ENCODE data around the gene AKT2. TPM values are rescaled to one million over a fixed set of nuclear protein-coding genes. Genes with fewer than 3 reads are reported as not detected.

AKT2 gene
- total and polyA plus RNA-seq, 9 donors = 120 to 223 (median 175) TPM

DNA sequence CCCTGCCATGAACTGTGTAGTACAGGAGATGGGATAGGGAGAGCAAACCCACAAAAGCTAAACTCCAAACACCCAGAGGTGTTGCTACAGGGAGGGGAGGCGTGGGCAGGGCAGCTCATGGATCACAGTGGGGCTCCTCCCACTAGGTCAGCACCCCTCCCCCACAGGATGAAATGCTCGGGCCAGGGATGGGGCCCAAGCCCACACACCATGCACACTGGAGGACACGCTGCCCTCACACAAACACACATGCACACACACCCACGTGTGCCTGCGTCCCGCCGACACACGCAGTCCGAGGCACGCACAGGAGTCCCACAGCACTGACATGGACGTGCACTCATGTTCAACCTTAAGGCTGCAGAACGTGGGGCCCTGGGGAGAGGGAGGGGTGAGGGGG is 52.7 kb downstream of the AKT2 start:
- Histone ChIP-seq H3K27me3 (ENCODE audit: control insufficient read depth, insufficient read depth, low read length) (peaks cover 3% of the 10 kb centered on the region), H3K36me3 (ENCODE audit: control insufficient read depth, insufficient read depth, low read length) (peaks cover 45% of the 10 kb centered on the region), H3K27ac (ENCODE audit: low read length) (no peak overlapping the region), H3K9me3 (replicated peaks; ENCODE audit: control insufficient read depth, low read depth, low read length) (no peaks in the 10 kb centered on the region), H3K4me1 (ENCODE audit: control insufficient read depth, insufficient read depth, low read length) (peaks cover 13% of the 10 kb centered on the region), H3K4me3 (ENCODE audit: low read length) (no peak overlapping the region)
- DNase-seq = no peak
- WGBS (ENCODE audit: insufficient coverage) = 45% methylated on average over 2 of the region's 12 CpGs

DNA sequence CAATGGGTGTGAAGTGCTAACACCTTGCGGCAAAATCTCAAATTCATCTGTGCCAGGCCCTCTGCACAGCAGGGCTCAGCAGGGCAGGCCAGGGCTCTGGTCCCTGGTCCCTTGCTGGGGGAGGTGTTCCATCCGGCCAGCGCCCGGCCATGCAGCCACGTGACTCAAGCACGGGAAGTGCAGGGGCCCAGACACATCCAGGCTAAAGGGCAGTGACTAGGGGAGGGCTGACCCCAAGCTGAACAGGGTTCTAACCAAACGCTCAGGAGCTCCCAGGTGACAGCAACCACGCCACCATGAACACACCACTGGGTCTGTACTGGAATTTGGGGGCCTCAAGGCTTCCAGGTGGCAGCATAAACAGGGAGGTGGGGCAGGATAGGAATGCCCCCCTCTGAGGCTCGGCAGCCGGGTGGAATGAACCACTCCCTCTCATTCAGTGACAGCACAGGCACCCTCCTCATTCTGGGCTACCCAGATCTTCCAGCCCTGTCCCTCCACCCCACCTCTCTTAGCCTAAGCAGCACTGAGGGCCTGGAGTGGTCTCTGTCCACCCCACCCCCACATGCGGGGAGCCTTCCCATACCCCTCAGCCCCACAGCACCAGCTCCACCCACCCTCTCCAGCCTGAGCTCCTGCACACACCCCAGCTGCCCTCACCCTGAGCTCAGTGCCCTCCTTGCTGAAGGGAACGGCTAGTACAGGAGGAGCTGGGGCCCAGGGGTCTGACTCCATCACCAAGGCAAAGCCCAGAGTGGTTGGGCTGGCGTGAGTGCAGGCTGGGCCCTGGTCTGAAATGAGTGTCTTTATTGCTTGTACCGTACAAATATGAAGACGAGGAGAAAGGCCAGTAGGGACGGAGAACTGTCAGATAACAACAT is 53.4 kb downstream of the AKT2 start:
- Histone ChIP-seq H3K27me3 (ENCODE audit: control insufficient read depth, insufficient read depth, low read length) (peaks cover 10% of the 10 kb centered on the region), H3K4me1 (ENCODE audit: control insufficient read depth, insufficient read depth, low read length) (peaks cover 13% of the 10 kb centered on the region), H3K9me3 (replicated peaks; ENCODE audit: control insufficient read depth, low read depth, low read length) (no peaks in the 10 kb centered on the region), H3K36me3 (ENCODE audit: control insufficient read depth, insufficient read depth, low read length) (peaks cover 39% of the 10 kb centered on the region), H3K27ac (ENCODE audit: low read length) (no peak overlapping the region), H3K4me3 (ENCODE audit: low read length) (no peak overlapping the region)
- WGBS (ENCODE audit: insufficient coverage) = 38% methylated on average over 7 of the region's 16 CpGs
- no peak for DNase-seq

DNA sequence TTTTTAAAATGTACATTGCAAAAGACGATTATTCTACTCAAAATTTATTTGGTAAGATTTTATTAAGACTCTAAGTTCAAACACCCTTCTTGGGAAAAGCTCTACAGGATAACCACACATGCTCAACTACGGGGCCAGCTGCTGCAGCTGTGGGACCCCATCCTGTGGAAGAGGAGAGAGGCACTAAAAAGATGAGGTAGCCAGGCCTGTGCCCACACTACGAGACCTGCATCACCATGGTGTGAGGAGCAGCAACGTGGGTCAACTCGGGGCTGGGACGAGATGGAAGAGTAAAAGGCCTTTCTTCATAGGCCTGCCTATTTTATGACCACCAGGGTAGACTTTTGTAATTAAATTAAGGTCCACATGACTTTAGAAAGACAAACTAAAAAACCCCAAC is 54.1 kb downstream of the AKT2 start:
- Histone ChIP-seq H3K27ac (ENCODE audit: low read length) (no peak overlapping the region), H3K4me3 (ENCODE audit: low read length) (no peak overlapping the region), H3K9me3 (replicated peaks; ENCODE audit: control insufficient read depth, low read depth, low read length) (no peaks in the 10 kb centered on the region), H3K4me1 (ENCODE audit: control insufficient read depth, insufficient read depth, low read length) (peaks cover 20% of the 10 kb centered on the region), H3K36me3 (ENCODE audit: control insufficient read depth, insufficient read depth, low read length) (peaks cover 32% of the 10 kb centered on the region), H3K27me3 (ENCODE audit: control insufficient read depth, insufficient read depth, low read length) (peaks cover 17% of the 10 kb centered on the region)
- DNase-seq = no peak
- WGBS (ENCODE audit: insufficient coverage) = 100% methylated on average over 1 of the region's 6 CpGs

DNA sequence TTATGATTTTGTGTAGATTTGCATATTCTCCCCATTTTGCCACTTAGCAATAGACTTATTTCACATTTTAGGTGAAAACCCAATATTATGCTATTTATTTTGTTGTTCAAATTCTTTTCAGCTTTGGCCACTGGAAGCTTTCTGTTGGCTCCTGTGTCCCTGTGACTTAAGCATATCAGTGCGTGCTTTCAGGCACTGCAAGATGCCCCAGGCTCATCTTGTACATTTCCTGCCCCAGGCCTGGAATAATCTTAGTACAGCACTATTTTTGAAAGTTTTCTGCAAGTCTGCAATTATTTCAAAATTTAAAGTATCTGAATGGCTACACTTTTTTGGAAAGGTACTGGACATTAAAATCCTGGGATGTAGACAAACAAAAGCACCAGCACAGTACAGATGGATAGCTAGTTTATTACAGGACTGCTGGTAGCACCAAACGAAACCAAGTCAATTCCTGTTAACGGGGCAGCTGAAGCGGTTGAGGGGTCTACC is 55.2 kb downstream of the AKT2 start:
- H3K4me1 ChIP-seq (ENCODE audit: control insufficient read depth, insufficient read depth, low read length) = peaks cover 28% of the 10 kb centered on the region
- H3K27me3 ChIP-seq (ENCODE audit: control insufficient read depth, insufficient read depth, low read length) = peaks cover 28% of the 10 kb centered on the region
- no peak overlapping the region for H3K27ac ChIP-seq (ENCODE audit: low read length)
- no peaks in the 10 kb centered on the region for H3K9me3 ChIP-seq (replicated peaks; ENCODE audit: control insufficient read depth, low read depth, low read length)
- 38% methylated on average over 2 of the region's 4 CpGs for WGBS (ENCODE audit: insufficient coverage)
- H3K36me3 ChIP-seq (ENCODE audit: control insufficient read depth, insufficient read depth, low read length) = peaks cover 22% of the 10 kb centered on the region
- DNase-seq = no peak
- H3K4me3 ChIP-seq (ENCODE audit: low read length) = no peak overlapping the region

DNA sequence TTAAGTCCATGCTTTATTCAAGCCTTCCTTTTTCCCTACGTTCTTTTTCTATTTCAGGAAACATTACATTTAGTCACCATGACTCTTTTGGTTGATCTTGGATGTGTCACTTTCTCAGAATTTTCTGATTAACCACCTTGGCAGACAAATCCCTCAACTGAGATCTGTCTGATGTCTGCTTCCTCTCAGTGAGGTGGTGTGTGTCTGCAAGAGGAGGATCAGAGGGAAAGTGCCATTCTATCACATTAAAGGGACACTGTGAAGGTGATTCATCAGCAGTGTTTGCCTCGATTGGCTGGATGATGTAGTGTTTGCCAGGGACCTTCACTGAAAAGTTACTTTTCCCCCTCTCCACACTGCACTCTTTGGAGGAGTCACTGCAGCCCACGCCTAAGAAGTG is 55.7 kb downstream of the AKT2 start:
- DNase-seq = no peak
- H3K36me3 ChIP-seq (ENCODE audit: control insufficient read depth, insufficient read depth, low read length) = peaks cover 17% of the 10 kb centered on the region
- H3K4me3 ChIP-seq (ENCODE audit: low read length) = no peak overlapping the region
- no peaks in the 10 kb centered on the region for H3K9me3 ChIP-seq (replicated peaks; ENCODE audit: control insufficient read depth, low read depth, low read length)
- peaks cover 28% of the 10 kb centered on the region for H3K4me1 ChIP-seq (ENCODE audit: control insufficient read depth, insufficient read depth, low read length)
- WGBS (ENCODE audit: insufficient coverage) = no CpG with 5 or more reads among the region's 3 CpGs
- no peak overlapping the region for H3K27ac ChIP-seq (ENCODE audit: low read length)
- peaks cover 32% of the 10 kb centered on the region for H3K27me3 ChIP-seq (ENCODE audit: control insufficient read depth, insufficient read depth, low read length)

DNA sequence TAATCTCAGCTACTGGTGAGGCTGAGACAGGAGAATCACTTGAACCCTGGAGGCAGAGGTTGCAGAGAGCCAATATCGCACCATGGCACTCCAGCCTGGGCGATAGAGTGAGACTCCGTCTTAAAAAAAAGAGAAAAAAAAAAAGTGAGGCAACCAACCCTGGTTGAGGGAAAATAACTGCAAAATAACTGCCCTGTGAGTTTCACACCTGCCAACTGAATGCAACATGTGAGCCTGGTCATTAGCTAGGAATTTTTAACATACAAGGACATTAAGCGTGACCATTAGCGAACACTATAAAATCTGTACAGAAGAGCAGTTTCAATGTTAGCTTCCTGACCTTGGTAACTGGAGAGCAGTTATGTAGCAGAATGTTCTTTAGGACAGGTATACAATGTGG is 56.3 kb downstream of the AKT2 start:
- H3K9me3 ChIP-seq (replicated peaks; ENCODE audit: control insufficient read depth, low read depth, low read length) = no peaks in the 10 kb centered on the region
- H3K36me3 ChIP-seq (ENCODE audit: control insufficient read depth, insufficient read depth, low read length) = peaks cover 10% of the 10 kb centered on the region
- 100% methylated on average over 2 of the region's 5 CpGs for WGBS (ENCODE audit: insufficient coverage)
- peaks cover 28% of the 10 kb centered on the region for H3K4me1 ChIP-seq (ENCODE audit: control insufficient read depth, insufficient read depth, low read length)
- no peak overlapping the region for H3K4me3 ChIP-seq (ENCODE audit: low read length)
- H3K27ac ChIP-seq (ENCODE audit: low read length) = no peak overlapping the region
- DNase-seq = no peak
- peaks cover 38% of the 10 kb centered on the region for H3K27me3 ChIP-seq (ENCODE audit: control insufficient read depth, insufficient read depth, low read length)

DNA sequence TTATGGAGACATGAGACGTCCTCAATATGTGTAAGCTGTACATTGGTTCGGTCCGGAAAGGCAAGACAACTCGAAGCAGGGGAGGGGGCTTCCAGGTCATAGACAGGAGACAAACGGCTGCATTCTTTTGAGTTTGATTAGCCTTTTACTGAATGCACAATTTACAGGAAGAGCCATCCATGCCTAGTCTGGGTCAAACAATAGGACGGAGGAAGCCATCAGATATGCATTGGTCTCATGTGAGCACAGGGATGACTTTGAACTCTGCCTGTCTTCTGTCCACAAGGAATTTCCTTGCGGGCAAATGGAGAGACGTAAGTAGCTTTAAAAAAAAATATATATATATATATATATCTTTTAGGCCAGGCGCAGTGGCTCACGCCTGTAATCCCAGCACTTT is 56.8 kb downstream of the AKT2 start:
- Histone ChIP-seq H3K27ac (ENCODE audit: low read length) (no peak overlapping the region), H3K4me1 (ENCODE audit: control insufficient read depth, insufficient read depth, low read length) (peaks cover 28% of the 10 kb centered on the region), H3K4me3 (ENCODE audit: low read length) (no peak overlapping the region), H3K36me3 (ENCODE audit: control insufficient read depth, insufficient read depth, low read length) (peaks cover 5% of the 10 kb centered on the region), H3K9me3 (replicated peaks; ENCODE audit: control insufficient read depth, low read depth, low read length) (no peaks in the 10 kb centered on the region), H3K27me3 (ENCODE audit: control insufficient read depth, insufficient read depth, low read length) (peaks cover 44% of the 10 kb centered on the region)
- 78% methylated on average over 5 of the region's 10 CpGs for WGBS (ENCODE audit: insufficient coverage)
- DNase-seq = no peak

DNA sequence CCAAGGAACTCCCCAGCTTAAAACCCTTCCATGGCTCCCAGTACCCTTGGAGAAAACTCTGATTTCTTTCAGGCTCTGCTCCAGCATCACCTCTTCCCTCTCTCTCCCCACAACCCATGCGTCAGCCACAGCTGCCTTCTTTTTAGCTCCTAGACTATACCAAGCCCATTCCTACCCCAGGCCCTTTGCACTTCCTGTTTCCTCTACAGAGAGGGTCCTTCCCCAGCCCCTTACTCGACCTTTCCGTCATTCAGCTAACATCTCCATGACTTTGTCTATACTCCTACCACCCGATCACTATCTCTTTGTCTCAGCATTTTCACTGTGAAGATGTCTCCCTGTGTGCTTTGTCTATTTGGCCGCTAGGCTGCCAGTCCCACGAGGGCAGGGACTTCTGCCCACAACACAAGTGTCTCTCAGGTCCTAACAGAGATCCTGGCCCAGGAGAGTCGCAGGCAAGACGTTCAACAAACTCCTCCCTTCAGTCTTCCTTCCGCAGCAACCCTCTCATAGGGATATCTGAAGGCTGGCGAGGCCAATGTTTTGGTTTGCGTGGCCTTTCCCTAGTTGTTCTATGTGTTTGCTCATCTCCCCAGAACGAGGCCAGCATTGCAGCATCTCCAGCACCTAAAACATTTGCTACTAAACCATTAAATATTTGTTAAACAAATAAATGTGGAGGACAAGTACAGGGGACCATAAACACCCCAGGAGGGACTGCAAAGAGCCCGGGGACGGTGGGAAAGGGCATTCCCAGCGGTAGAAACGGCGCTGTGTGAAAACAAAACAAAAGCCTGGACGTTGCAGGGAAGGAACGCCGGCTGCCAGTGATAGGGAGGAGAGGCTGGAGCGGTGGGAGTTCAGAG is 59.5 kb downstream of the AKT2 start:
- peak; percentile 45 for DNase-seq
- no peaks in the 10 kb centered on the region for H3K9me3 ChIP-seq (replicated peaks; ENCODE audit: control insufficient read depth, low read depth, low read length)
- H3K4me3 ChIP-seq (ENCODE audit: low read length) = no peak overlapping the region
- peaks cover 15% of the 10 kb centered on the region for H3K4me1 ChIP-seq (ENCODE audit: control insufficient read depth, insufficient read depth, low read length)
- H3K27ac ChIP-seq (ENCODE audit: low read length) = no peak overlapping the region
- WGBS (ENCODE audit: insufficient coverage) = 29% methylated on average over 15 of the region's 21 CpGs
- H3K27me3 ChIP-seq (ENCODE audit: control insufficient read depth, insufficient read depth, low read length) = peaks cover 53% of the 10 kb centered on the region
- H3K36me3 ChIP-seq (ENCODE audit: control insufficient read depth, insufficient read depth, low read length) = no peaks in the 10 kb centered on the region

DNA sequence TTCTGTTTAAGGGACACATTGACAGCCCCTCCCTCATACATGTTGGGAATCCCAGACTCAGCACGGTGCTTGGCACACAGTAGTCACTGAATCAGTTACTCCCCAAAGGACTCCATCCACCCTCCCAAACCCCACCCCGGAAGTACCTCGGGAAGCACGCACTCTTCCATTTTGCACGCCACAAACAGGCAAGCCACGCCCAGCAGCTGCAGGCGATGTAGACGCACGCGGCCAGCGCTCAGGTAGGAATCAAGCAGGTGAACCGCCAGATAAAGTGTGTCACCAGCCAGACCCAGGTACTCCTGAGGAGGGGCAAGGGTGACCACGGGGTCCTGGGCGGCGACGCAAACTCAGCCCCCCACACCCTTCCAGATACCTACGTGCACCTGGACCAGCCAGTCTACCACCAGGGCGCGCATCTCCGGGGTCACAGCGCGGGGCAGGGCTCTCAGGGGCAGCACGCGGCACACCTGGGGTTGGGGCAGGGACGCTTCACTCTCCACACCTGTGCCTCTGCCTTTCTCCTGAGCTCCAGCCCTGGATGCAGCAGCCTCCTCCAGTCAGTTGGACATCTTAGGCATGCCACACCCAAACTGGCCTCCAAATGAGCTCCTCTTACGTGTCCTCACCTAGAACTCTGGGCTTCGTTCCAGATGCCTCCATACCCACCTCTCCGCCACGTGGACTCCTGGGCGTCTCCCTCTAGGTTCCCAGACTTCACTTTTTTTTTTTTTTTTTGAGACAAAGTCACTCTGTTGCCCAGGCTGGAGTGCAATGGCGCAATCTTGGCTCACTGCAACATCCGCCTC is 60.6 kb downstream of the AKT2 start:
- Histone ChIP-seq H3K36me3 (ENCODE audit: control insufficient read depth, insufficient read depth, low read length) (no peaks in the 10 kb centered on the region), H3K27ac (ENCODE audit: low read length) (no peak overlapping the region), H3K9me3 (replicated peaks; ENCODE audit: control insufficient read depth, low read depth, low read length) (no peaks in the 10 kb centered on the region), H3K4me3 (ENCODE audit: low read length) (no peak overlapping the region), H3K27me3 (ENCODE audit: control insufficient read depth, insufficient read depth, low read length) (peaks cover 63% of the 10 kb centered on the region), H3K4me1 (ENCODE audit: control insufficient read depth, insufficient read depth, low read length) (peaks cover 15% of the 10 kb centered on the region)
- no peak for DNase-seq
- 83% methylated on average over 32 of the region's 32 CpGs for WGBS (ENCODE audit: insufficient coverage)
